ENCODE results near the gene IL11RA.
A peak's percentile ranks its signal among the peaks of the same experiment; 100 is the strongest.

The IL11RA gene

GRCh38 chr9:34665381-34666250 is 13.6 kb downstream of the IL11RA start:
- peak overlapping the region; percentile 81 for H3K4me3 ChIP-seq (ENCODE audit: low read length)
- H3K9me3 ChIP-seq (ENCODE audit: control insufficient read depth, insufficient read depth, low read length): no peaks in the 10 kb centered on the region
- WGBS (ENCODE audit: insufficient coverage, insufficient read length): no CpG with 5 or more reads among the region's 55 CpGs
- no peaks in the 10 kb centered on the region for H3K36me3 ChIP-seq (ENCODE audit: control insufficient read depth, insufficient read depth, low read length)
- H3K27ac ChIP-seq (ENCODE audit: low read length): no peak overlapping the region
- H3K27me3 ChIP-seq (ENCODE audit: control insufficient read depth, insufficient read depth, low read length): no peaks in the 10 kb centered on the region
- peak; percentile 86 for DNase-seq (ENCODE audit: low read depth, low spot score)
- 0 out of 2 replicates have a peak, but pooled peaks cover 3% of the 10 kb centered on the region for H3K4me1 ChIP-seq (ENCODE audit: control insufficient read depth, insufficient read depth, low read length)

- DNase-seq (ENCODE audit: low read depth, low spot score): no peak
- Histone ChIP-seq H3K36me3 (ENCODE audit: control insufficient read depth, insufficient read depth, low read length) (no peaks in the 10 kb centered on the region), H3K4me3 (ENCODE audit: low read length) (no peak overlapping the region), H3K27ac (ENCODE audit: low read length) (no peak overlapping the region), H3K9me3 (ENCODE audit: control insufficient read depth, insufficient read depth, low read length) (no peaks in the 10 kb centered on the region), H3K4me1 (ENCODE audit: control insufficient read depth, insufficient read depth, low read length) (no peaks in the 10 kb centered on the region), H3K27me3 (ENCODE audit: control insufficient read depth, insufficient read depth, low read length) (no peaks in the 10 kb centered on the region)
- WGBS (ENCODE audit: insufficient coverage, insufficient read length): no CpG with 5 or more reads among the region's 5 CpGs
Observed at GRCh38 chr9:34669809-34670562, 18.0 kb downstream of the IL11RA start.

GRCh38 chr9:34671307-34671706 is 19.3 kb downstream of the IL11RA start:
- WGBS (ENCODE audit: insufficient coverage, insufficient read length): no CpG with 5 or more reads among the region's 1 CpG
- Histone ChIP-seq H3K27me3 (ENCODE audit: control insufficient read depth, insufficient read depth, low read length) (no peaks in the 10 kb centered on the region), H3K4me1 (ENCODE audit: control insufficient read depth, insufficient read depth, low read length) (no peaks in the 10 kb centered on the region), H3K4me3 (ENCODE audit: low read length) (no peak overlapping the region), H3K27ac (ENCODE audit: low read length) (no peak overlapping the region), H3K9me3 (ENCODE audit: control insufficient read depth, insufficient read depth, low read length) (no peaks in the 10 kb centered on the region), H3K36me3 (ENCODE audit: control insufficient read depth, insufficient read depth, low read length) (no peaks in the 10 kb centered on the region)
- DNase-seq (ENCODE audit: low read depth, low spot score): no peak

- H3K27ac ChIP-seq (ENCODE audit: low read length): no peak overlapping the region
- 100% methylated on average over 2 of the region's 3 CpGs for WGBS (ENCODE audit: insufficient coverage, insufficient read length)
- no peaks in the 10 kb centered on the region for H3K9me3 ChIP-seq (ENCODE audit: control insufficient read depth, insufficient read depth, low read length)
- no peak for DNase-seq (ENCODE audit: low read depth, low spot score)
- no peaks in the 10 kb centered on the region for H3K36me3 ChIP-seq (ENCODE audit: control insufficient read depth, insufficient read depth, low read length)
- no peaks in the 10 kb centered on the region for H3K4me1 ChIP-seq (ENCODE audit: control insufficient read depth, insufficient read depth, low read length)
- no peaks in the 10 kb centered on the region for H3K27me3 ChIP-seq (ENCODE audit: control insufficient read depth, insufficient read depth, low read length)
- H3K4me3 ChIP-seq (ENCODE audit: low read length): no peak overlapping the region
Observed at GRCh38 chr9:34674440-34674839, 22.5 kb downstream of the IL11RA start.

GRCh38 chr9:34675048-34675714 is 23.2 kb downstream of the IL11RA start:
- Histone ChIP-seq H3K36me3 (ENCODE audit: control insufficient read depth, insufficient read depth, low read length) (no peaks in the 10 kb centered on the region), H3K4me1 (ENCODE audit: control insufficient read depth, insufficient read depth, low read length) (no peaks in the 10 kb centered on the region), H3K9me3 (ENCODE audit: control insufficient read depth, insufficient read depth, low read length) (no peaks in the 10 kb centered on the region), H3K27me3 (ENCODE audit: control insufficient read depth, insufficient read depth, low read length) (no peaks in the 10 kb centered on the region), H3K4me3 (ENCODE audit: low read length) (no peak overlapping the region), H3K27ac (ENCODE audit: low read length) (no peak overlapping the region)
- no CpG with 5 or more reads among the region's 10 CpGs for WGBS (ENCODE audit: insufficient coverage, insufficient read length)
- peak; percentile 74 for DNase-seq (ENCODE audit: low read depth, low spot score)

GRCh38 chr9:34675869-34676268 is 23.9 kb downstream of the IL11RA start:
- Histone ChIP-seq H3K4me1 (ENCODE audit: control insufficient read depth, insufficient read depth, low read length) (no peaks in the 10 kb centered on the region), H3K36me3 (ENCODE audit: control insufficient read depth, insufficient read depth, low read length) (no peaks in the 10 kb centered on the region), H3K27me3 (ENCODE audit: control insufficient read depth, insufficient read depth, low read length) (no peaks in the 10 kb centered on the region), H3K27ac (ENCODE audit: low read length) (no peak overlapping the region), H3K4me3 (ENCODE audit: low read length) (no peak overlapping the region), H3K9me3 (ENCODE audit: control insufficient read depth, insufficient read depth, low read length) (no peaks in the 10 kb centered on the region)
- no peak for DNase-seq (ENCODE audit: low read depth, low spot score)
- WGBS (ENCODE audit: insufficient coverage, insufficient read length): no CpG with 5 or more reads among the region's 2 CpGs

DNA sequence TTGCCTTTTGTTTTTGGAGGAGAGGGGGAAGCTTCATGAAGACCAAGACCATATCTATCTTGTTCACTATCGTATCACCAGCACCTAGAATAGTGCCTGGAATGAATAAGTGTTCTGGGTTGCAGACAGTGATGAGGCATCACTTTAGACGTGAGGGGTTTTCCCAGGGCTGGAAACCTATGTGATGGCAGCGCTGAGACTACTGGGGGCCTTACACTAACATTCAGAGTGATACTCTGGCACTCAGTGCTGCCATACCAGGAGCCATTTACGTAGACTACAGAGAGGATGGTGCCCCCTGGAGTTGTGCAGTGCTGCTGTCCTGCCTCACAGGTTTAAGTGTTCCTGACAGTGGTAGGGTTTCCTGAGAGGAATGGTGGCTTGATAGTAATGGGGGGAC is 32.2 kb downstream of the IL11RA start:
- no CpG with 5 or more reads among the region's 4 CpGs for WGBS (ENCODE audit: insufficient coverage, insufficient read length)

DNA sequence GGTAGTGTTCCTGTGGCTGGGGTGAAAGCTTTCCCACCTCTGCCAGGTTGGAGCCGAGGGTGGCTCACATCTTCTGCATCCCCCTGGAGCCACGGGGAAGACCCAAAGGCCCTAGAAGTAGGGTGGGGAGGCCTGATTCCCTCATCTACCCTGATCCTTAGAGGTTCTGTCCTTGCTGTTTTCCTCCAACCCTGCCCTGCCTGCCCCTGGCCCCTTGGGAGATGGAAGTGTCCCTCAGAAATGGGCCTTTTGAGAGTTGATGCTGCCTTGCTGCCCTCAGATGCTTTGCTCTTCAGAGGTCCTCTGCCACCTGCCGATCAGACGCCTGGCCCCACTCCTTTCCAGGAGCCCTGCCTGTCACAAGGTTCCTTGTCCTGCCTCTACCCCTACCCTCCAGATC is 32.8 kb downstream of the IL11RA start:
- Histone ChIP-seq H3K36me3 (ENCODE audit: control insufficient read depth, insufficient read depth, low read length) (no peaks in the 10 kb centered on the region), H3K4me3 (ENCODE audit: low read length) (no peak overlapping the region), H3K4me1 (ENCODE audit: control insufficient read depth, insufficient read depth, low read length) (peaks cover 3% of the 10 kb centered on the region; the same call in 1 of the 2 replicates), H3K27ac (ENCODE audit: low read length) (no peak overlapping the region), H3K27me3 (ENCODE audit: control insufficient read depth, insufficient read depth, low read length) (no peaks in the 10 kb centered on the region), H3K9me3 (ENCODE audit: control insufficient read depth, insufficient read depth, low read length) (no peaks in the 10 kb centered on the region)
- no CpG with 5 or more reads among the region's 4 CpGs for WGBS (ENCODE audit: insufficient coverage, insufficient read length)
- DNase-seq (ENCODE audit: low read depth, low spot score): no peak

More for the DNA sequence above, 32.2 kb downstream of the IL11RA start:
- Histone ChIP-seq H3K27me3 (ENCODE audit: control insufficient read depth, insufficient read depth, low read length) (no peaks in the 10 kb centered on the region), H3K36me3 (ENCODE audit: control insufficient read depth, insufficient read depth, low read length) (no peaks in the 10 kb centered on the region), H3K9me3 (ENCODE audit: control insufficient read depth, insufficient read depth, low read length) (no peaks in the 10 kb centered on the region), H3K4me1 (ENCODE audit: control insufficient read depth, insufficient read depth, low read length) (peaks cover 3% of the 10 kb centered on the region; the same call in 1 of the 2 replicates), H3K27ac (ENCODE audit: low read length) (no peak overlapping the region), H3K4me3 (ENCODE audit: low read length) (no peak overlapping the region)
- no peak for DNase-seq (ENCODE audit: low read depth, low spot score)

GRCh38 chr9:34685591-34685990 is 33.6 kb downstream of the IL11RA start:
- WGBS (ENCODE audit: insufficient coverage, insufficient read length): no CpG with 5 or more reads among the region's 4 CpGs
- Histone ChIP-seq H3K27me3 (ENCODE audit: control insufficient read depth, insufficient read depth, low read length) (no peaks in the 10 kb centered on the region), H3K4me3 (ENCODE audit: low read length) (no peak overlapping the region), H3K36me3 (ENCODE audit: control insufficient read depth, insufficient read depth, low read length) (no peaks in the 10 kb centered on the region), H3K27ac (ENCODE audit: low read length) (no peak overlapping the region), H3K9me3 (ENCODE audit: control insufficient read depth, insufficient read depth, low read length) (no peaks in the 10 kb centered on the region), H3K4me1 (ENCODE audit: control insufficient read depth, insufficient read depth, low read length) (peaks cover 3% of the 10 kb centered on the region; the same call in 1 of the 2 replicates)
- DNase-seq (ENCODE audit: low read depth, low spot score): no peak

GRCh38 chr9:34686231-34686630 is 34.2 kb downstream of the IL11RA start:
- no peak overlapping the region for H3K4me3 ChIP-seq (ENCODE audit: low read length)
- H3K27me3 ChIP-seq (ENCODE audit: control insufficient read depth, insufficient read depth, low read length): no peaks in the 10 kb centered on the region
- H3K4me1 ChIP-seq (ENCODE audit: control insufficient read depth, insufficient read depth, low read length): peaks cover 3% of the 10 kb centered on the region; the same call in 1 of the 2 replicates
- no CpG with 5 or more reads among the region's 5 CpGs for WGBS (ENCODE audit: insufficient coverage, insufficient read length)
- H3K36me3 ChIP-seq (ENCODE audit: control insufficient read depth, insufficient read depth, low read length): no peaks in the 10 kb centered on the region
- H3K9me3 ChIP-seq (ENCODE audit: control insufficient read depth, insufficient read depth, low read length): no peaks in the 10 kb centered on the region
- DNase-seq (ENCODE audit: low read depth, low spot score): no peak
- H3K27ac ChIP-seq (ENCODE audit: low read length): no peak overlapping the region
